GM19467 (cell line): Measurements from ENCODE around the gene VPS37C.
"Not testable (repeated sequence)": the region's sequence is repeated elsewhere in the genome, so short reads cannot be mapped to it uniquely, and the experiment has no call there.

Source experiments
- ATAC-seq: cut with Tn5 transposase; IDR thresholded peaks from one replicate; pipeline ENCODE4 v1.9.1; 2021; ENCODE audit warnings: mild to moderate bottlenecking, moderate library complexity; ENCODE audit not compliant: unreplicated experiment

Gene VPS37C

GRCh38 chr11:61161190-61162091 lies at the start of gene VPS37C:
VPS37C (minus strand) TSS chr11:61161426; CDS start chr11:61138829, 22,597 bp downstream.
- ATAC-seq = peak; percentile 77

GRCh38 chr11:61210629-61211028 lies 49.4 kb upstream of the VPS37C start:
- not testable (repeated sequence) for ATAC-seq

- not testable (repeated sequence) for ATAC-seq
Observed at GRCh38 chr11:61207636-61208310, 46.5 kb upstream of the VPS37C start.

- ATAC-seq = not testable (repeated sequence)
Observed at GRCh38 chr11:61204502-61205059, 43.4 kb upstream of the VPS37C start.

- not testable (repeated sequence) for ATAC-seq
Observed at GRCh38 chr11:61203873-61204272, 42.6 kb upstream of the VPS37C start.

GRCh38 chr11:61202950-61203746 lies 41.9 kb upstream of the VPS37C start, which contains the start of gene PGA3:
PGA3 (plus strand) TSS chr11:61203515; CDS start chr11:61203565, 50 bp downstream.
- ATAC-seq = not testable (repeated sequence)

GRCh38 chr11:61201476-61201875 lies 40.2 kb upstream of the VPS37C start:
- ATAC-seq = no peak

GRCh38 chr11:61198948-61199523 lies 37.8 kb upstream of the VPS37C start:
- no peak for ATAC-seq

GRCh38 chr11:61198361-61198760 lies 37.1 kb upstream of the VPS37C start:
- no peak for ATAC-seq

GRCh38 chr11:61195719-61196118 lies 34.5 kb upstream of the VPS37C start:
- ATAC-seq = no peak

- ATAC-seq = no peak
Observed at GRCh38 chr11:61194981-61195695, 33.9 kb upstream of the VPS37C start.

- no peak for ATAC-seq
Observed at GRCh38 chr11:61194169-61194671, 33.0 kb upstream of the VPS37C start.

- ATAC-seq = no peak
Observed at GRCh38 chr11:61193596-61193995, 32.4 kb upstream of the VPS37C start.

- no peak for ATAC-seq
Observed at GRCh38 chr11:61189933-61190332, 28.7 kb upstream of the VPS37C start.

- no peak for ATAC-seq
Observed at GRCh38 chr11:61187505-61188130, 26.4 kb upstream of the VPS37C start.

GRCh38 chr11:61186504-61186903 lies 25.3 kb upstream of the VPS37C start:
- no peak for ATAC-seq

GRCh38 chr11:61183645-61184044 lies 22.4 kb upstream of the VPS37C start:
- ATAC-seq = no peak

- no peak for ATAC-seq
Observed at GRCh38 chr11:61181489-61181888, 20.3 kb upstream of the VPS37C start.

GRCh38 chr11:61180205-61180604 lies 19.0 kb upstream of the VPS37C start:
- ATAC-seq = not testable (repeated sequence)
